ENCODE measurements around the gene MYCBP. TPM values are rescaled to one million over a fixed set of nuclear protein-coding genes. Genes with fewer than 3 reads are reported as not detected.

MYCBP gene
- total RNA-seq: 30.0 and 39.2 TPM in 2 replicates

GRCh38 chr1:38873027-38873969 lies at the start of gene MYCBP:
TSS of gene MYCBP (minus strand) at chr1:38873348. CDS start at chr1:38873305, 43 bp downstream.

GRCh38 chr1:38881487-38881886 lies 8.3 kb upstream of the MYCBP start, which contains the start of gene GJA9:
TSS of gene GJA9 (minus strand) at chr1:38881587. CDS start at chr1:38876098, 5,489 bp downstream.

GRCh38 chr1:38859561-38860453 lies 13.3 kb downstream of the MYCBP start, which contains the start of gene RRAGC:
TSS of gene RRAGC (minus strand) at chr1:38859772. CDS start at chr1:38859646, 126 bp downstream.

Other genes with a start within 250 kb of the MYCBP start
- 6.5 and 9.0 TPM in 2 replicates for gene RRAGC, start 13.6 kb downstream of the MYCBP start, total RNA-seq
- gene GJA9, start 8.2 kb upstream of the MYCBP start, total RNA-seq: not detected in 2 replicates
- gene RHBDL2, start 68.5 kb upstream of the MYCBP start, total RNA-seq: 12.6 and 15.3 TPM in 2 replicates
- 33.8 and 53.5 TPM in 2 replicates for gene AKIRIN1, start 117.9 kb upstream of the MYCBP start, total RNA-seq
- 492 and 758 TPM in 2 replicates for gene NDUFS5, start 153.0 kb upstream of the MYCBP start, total RNA-seq

All from airway epithelial cell (primary cell).